Measurements from ENCODE around the gene KRTAP10-5.
"Not testable (repeated sequence)": the region's sequence is repeated elsewhere in the genome, so short reads cannot be mapped to it uniquely, and the experiment has no call there.

- TF ChIP-seq CTCF, POLR2A (IDR thresholded peaks at IDR 0.05): not testable (repeated sequence)
Observed at GRCh38 chr21:44600118-44600978, 19.9 kb upstream of the KRTAP10-5 start, which contains the start of gene KRTAP10-7.

Data from adrenal gland (tissue), 5 donors.